Fibroblast of lung (primary cell): ENCODE results near the gene PRPF38A. TPM values are rescaled to one million over a fixed set of nuclear protein-coding genes. Genes with fewer than 3 reads are reported as not detected.

Experiments
- DNase-seq, 2 donors: peaks; one replicate each; pipeline versions ENCODE4 v3.0.0 to v3.0.0-alpha.2; 2010; ENCODE audit warnings: low read depth in 2 of 2
- H2AFZ ChIP-seq: 2 replicates; pipeline ENCODE4 v1.5.1; 2012; ENCODE audit warnings: low read length, control low read depth, inconsistent platforms
- H3K27ac ChIP-seq: 2 replicates; pipeline ENCODE4 v1.5.1; 2011; ENCODE audit warnings: low read length, control low read depth; ENCODE audit not compliant: insufficient read depth
- H3K27me3 ChIP-seq: 2 replicates; pipeline ENCODE4 v1.5.1; 2011; ENCODE audit warnings: mild to moderate bottlenecking, low read length; ENCODE audit not compliant: control insufficient read depth, insufficient read depth
- H3K36me3 ChIP-seq: 2 replicates; pipeline ENCODE4 v1.5.1; 2011; ENCODE audit warnings: low read length; ENCODE audit not compliant: control insufficient read depth, insufficient read depth
- H3K4me1 ChIP-seq: 2 replicates; pipeline ENCODE4 v1.5.1; 2011; ENCODE audit warnings: low read length; ENCODE audit not compliant: control insufficient read depth, insufficient read depth; ENCODE audit errors: extremely low read depth
- H3K4me2 ChIP-seq: 2 replicates; pipeline ENCODE4 v1.5.1; 2011; ENCODE audit warnings: low read length, control low read depth; ENCODE audit not compliant: insufficient read depth; ENCODE audit errors: extremely low read depth
- H3K4me3 ChIP-seq, 4 experiments: fragments of 200-600 bp in 1 of 4; sonication (generic) in 1 of 4; replicated peaks in 1 of 4; 2 replicates each; pipeline ENCODE4 v1.5.1; 2011 to 2016; ENCODE audit warnings: low read length in 4 of 4, low read depth in 3 of 4, mild to moderate bottlenecking in 3 of 4, control low read depth in 2 of 4, inconsistent platforms in 1 of 4, mixed read lengths in 1 of 4; ENCODE audit not compliant: insufficient read depth in 1 of 4; ENCODE audit errors: control extremely low read depth in 1 of 4
- H3K79me2 ChIP-seq: 2 replicates; pipeline ENCODE4 v1.5.1; 2012; ENCODE audit warnings: mild to moderate bottlenecking, low read length, inconsistent platforms; ENCODE audit not compliant: control insufficient read depth, insufficient read depth
- H3K9ac ChIP-seq: 2 replicates; pipeline ENCODE4 v1.5.1; 2011; ENCODE audit warnings: mild to moderate bottlenecking, low read length, control low read depth; ENCODE audit not compliant: insufficient read depth
- H3K9me3 ChIP-seq: 2 replicates; pipeline ENCODE4 v1.5.1; 2012; ENCODE audit warnings: low read depth, low read length; ENCODE audit not compliant: control insufficient read depth, insufficient read depth
- H4K20me1 ChIP-seq: 2 replicates; pipeline ENCODE4 v1.5.1; 2011; ENCODE audit warnings: low read length; ENCODE audit not compliant: control insufficient read depth, insufficient read depth; ENCODE audit errors: extremely low read depth
- CTCF ChIP-seq, 2 donors: IDR thresholded peaks in 1 of 2; conservative IDR thresholded peaks in 1 of 2; 1 replicate in 1 of 2; 2 replicates in 1 of 2; pipeline ENCODE4 v1.5.1; 2011 to 2012; ENCODE audit warnings: low read length in 2 of 2, control low read depth in 1 of 2, inconsistent platforms in 1 of 2, low read depth in 1 of 2, mild to moderate bottlenecking in 1 of 2
- EZH2 ChIP-seq: IDR thresholded peaks from 2 replicates; pipeline ENCODE4 v1.5.1; 2012; ENCODE audit warnings: low read length, control low read depth, mild to moderate bottlenecking; ENCODE audit errors: missing control alignments
- polyA minus RNA-seq: library from RNA; depleted of rRNA, polyadenylated mRNA; stranded (reverse); fragments of >200 nt; gene quantifications from 2 replicates; pipeline ENCODE4 v1.2.3, GENCODE V29; 2011; ENCODE audit warnings: low replicate concordance
- polyA plus RNA-seq, 2 donors: library from polyadenylated mRNA; depleted of rRNA in 1 of 2; stranded (reverse) in 1 of 2; unstranded in 1 of 2; fragments of >200 nt; gene quantifications; 2 replicates each; pipeline ENCODE4 v1.2.1, GENCODE V29; 2011 to 2012; ENCODE audit warnings: missing spikeins in 1 of 2
- total RNA-seq: library from RNA; depleted of rRNA; stranded (reverse); fragments of >200 nt; gene quantifications from 2 replicates; pipeline ENCODE4 v1.2.1, GENCODE V29; 2014

Gene PRPF38A
- 6.9 and 7.3 TPM in 2 replicates for total RNA-seq
- 22.4 and 24.6 TPM in 2 replicates for polyA plus RNA-seq
- polyA plus RNA-seq (2012) = 24.2 and 24.3 TPM in 2 replicates
- 6.3 and 14.6 TPM in 2 replicates for polyA minus RNA-seq

DNA sequence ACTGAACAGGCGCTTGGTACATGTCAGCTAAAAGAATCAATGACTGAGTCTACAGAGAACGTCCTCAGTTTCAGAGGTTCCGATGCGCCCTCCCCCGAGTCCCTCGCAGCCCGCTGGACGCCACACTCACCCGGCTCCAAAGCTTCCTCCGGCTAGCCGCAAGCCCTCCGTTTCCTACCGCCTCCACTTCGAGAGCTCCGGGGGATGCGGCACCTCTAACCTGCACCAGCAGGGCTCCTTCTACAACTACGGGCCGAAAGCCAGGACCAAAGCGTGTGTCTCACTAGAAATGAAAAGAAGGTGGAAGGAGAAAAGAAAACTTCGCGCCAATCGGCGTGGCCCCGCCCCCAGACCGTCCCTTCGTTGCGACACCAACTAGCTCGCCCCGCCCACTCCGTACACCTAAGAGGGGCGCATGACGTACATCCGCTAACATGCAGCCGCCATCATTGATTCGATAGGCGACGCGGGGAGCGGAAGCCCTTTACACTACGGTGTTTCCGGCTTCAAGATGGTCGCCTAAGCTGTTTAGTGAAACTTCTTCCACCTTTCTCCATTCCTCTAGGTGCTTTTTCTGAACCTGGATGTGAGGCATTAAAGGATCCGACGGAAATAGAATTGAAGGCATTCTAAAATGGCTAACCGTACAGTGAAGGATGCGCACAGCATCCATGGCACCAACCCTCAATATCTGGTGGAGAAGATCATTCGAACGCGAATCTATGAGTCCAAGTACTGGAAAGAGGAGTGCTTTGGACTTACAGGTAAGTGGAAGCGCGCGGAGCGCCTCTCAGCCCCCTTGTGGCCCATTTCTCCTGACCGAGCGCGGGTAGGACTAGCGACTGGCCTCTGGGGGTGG is at the start of gene PRPF38A, which contains the start of gene ORC1:
TSS of gene PRPF38A (plus strand) at position 487 of the 859 bp plus-strand sequence. CDS start at position 635, 148 bp downstream.
TSS of gene ORC1 (minus strand) at position 308 of the 859 bp plus-strand sequence. CDS start 2,200 bp downstream, outside the sequence.
- H3K4me3 ChIP-seq = peak within 1 kb of the TSS; percentile 79 to 100 (median 94)
- no peaks in the 10 kb centered on the region for H3K4me1 ChIP-seq
- H3K4me2 ChIP-seq = peak within 1 kb of the TSS; percentile 94
- DNase-seq = peak; percentile 96 to 97
- H3K9me3 ChIP-seq = no peaks in the 10 kb centered on the region
- TF ChIP-seq EZH2 (no peak), CTCF (conservative IDR thresholded peaks at IDR 0.05 in 1 of 2, IDR thresholded peaks at IDR 0.05 in 1 of 2; ENCODE audit: low read depth in 1 of 2, low read length in 2 of 2) (peak; percentile 63 to 67)
- no peaks in the 10 kb centered on the region for H3K27me3 ChIP-seq
- H3K36me3 ChIP-seq = peaks cover 2% of the 10 kb centered on the region
- peak within 1 kb of the TSS; percentile 89 for H3K9ac ChIP-seq
- peaks cover 29% of the 10 kb centered on the region for H3K79me2 ChIP-seq
- H3K27ac ChIP-seq = peak within 1 kb of the TSS; percentile 97
- no peaks in the 10 kb centered on the region for H4K20me1 ChIP-seq
- peak within 1 kb of the TSS; percentile 99 for H2AFZ ChIP-seq

GRCh38 chr1:52355436-52355835 is 49.0 kb upstream of the PRPF38A start:
- no peak overlapping the region for H2AFZ ChIP-seq
- H3K4me1 ChIP-seq = no peaks in the 10 kb centered on the region
- no peak overlapping the region for H3K4me2 ChIP-seq
- no peak overlapping the region for H3K4me3 ChIP-seq
- H3K9ac ChIP-seq = no peak overlapping the region
- DNase-seq = no peak
- H3K36me3 ChIP-seq = peaks cover 43% of the 10 kb centered on the region
- no peaks in the 10 kb centered on the region for H3K27me3 ChIP-seq
- H3K9me3 ChIP-seq = no peaks in the 10 kb centered on the region
- H3K27ac ChIP-seq = no peak overlapping the region
- H4K20me1 ChIP-seq = no peaks in the 10 kb centered on the region
- TF ChIP-seq CTCF (conservative IDR thresholded peaks at IDR 0.05 in 1 of 2, IDR thresholded peaks at IDR 0.05 in 1 of 2; ENCODE audit: low read depth in 1 of 2, low read length in 2 of 2) (no peak), EZH2 (no peak)
- no peaks in the 10 kb centered on the region for H3K79me2 ChIP-seq

GRCh38 chr1:52355847-52356505 is 48.4 kb upstream of the PRPF38A start:
- TF ChIP-seq CTCF (conservative IDR thresholded peaks at IDR 0.05 in 1 of 2, IDR thresholded peaks at IDR 0.05 in 1 of 2; ENCODE audit: low read depth in 1 of 2, low read length in 2 of 2) (no peak), EZH2 (no peak)
- Histone ChIP-seq H3K4me1 (no peaks in the 10 kb centered on the region), H3K4me2 (no peak overlapping the region), H3K9ac (no peak overlapping the region), H3K4me3 (no peak overlapping the region), H3K27me3 (no peaks in the 10 kb centered on the region), H4K20me1 (no peaks in the 10 kb centered on the region), H3K36me3 (peaks cover 46% of the 10 kb centered on the region), H2AFZ (no peak overlapping the region), H3K79me2 (no peaks in the 10 kb centered on the region), H3K9me3 (no peaks in the 10 kb centered on the region), H3K27ac (no peak overlapping the region)
- no peak for DNase-seq
